Small intestine (tissue), 7 donors: ENCODE measurements around the gene CAMK2B. TPM values are rescaled to one million over a fixed set of nuclear protein-coding genes. Genes with fewer than 3 reads are reported as not detected.
"Not testable (repeated sequence)": the region's sequence is repeated elsewhere in the genome, so short reads cannot be mapped to it uniquely, and the experiment has no call there.

Experiments used
- DNase-seq, 2 donors: peaks; one replicate each; pipeline versions ENCODE4 v3.0.0 to v3.0.0-alpha.2; 2013
- FAIRE-seq: peaks from 2 replicates; lab custom pipeline; 2012; peaks lifted over from hg19 to GRCh38; lab: Jason Lieb, UNC
- H3K27ac ChIP-seq, 3 donors: one replicate each; pipeline ENCODE4 v1.5.1; 2013; ENCODE audit warnings: low read length in 2 of 3, mild to moderate bottlenecking in 2 of 3, control low read depth in 1 of 3, inconsistent platforms in 1 of 3, low read depth in 1 of 3, moderate library complexity in 1 of 3
- H3K27me3 ChIP-seq, 3 donors: one replicate each; pipeline ENCODE4 v1.6.1; 2013; ENCODE audit warnings: low read length in 3 of 3, inconsistent platforms in 1 of 3; ENCODE audit not compliant: control insufficient read depth in 3 of 3, insufficient read depth in 3 of 3
- H3K36me3 ChIP-seq, 3 donors: one replicate each; pipeline ENCODE4 v1.6.1; 2013; ENCODE audit warnings: low read length in 3 of 3, inconsistent platforms in 1 of 3, low read depth in 1 of 3, mild to moderate bottlenecking in 1 of 3, moderate library complexity in 1 of 3; ENCODE audit not compliant: control insufficient read depth in 3 of 3, insufficient read depth in 2 of 3
- H3K4me1 ChIP-seq, 3 donors: one replicate each; pipeline ENCODE4 v1.6.1; 2013; ENCODE audit warnings: low read length in 2 of 3, inconsistent platforms in 1 of 3, low read depth in 1 of 3, mild to moderate bottlenecking in 1 of 3, moderate library complexity in 1 of 3; ENCODE audit not compliant: control insufficient read depth in 3 of 3, insufficient read depth in 2 of 3
- H3K4me3 ChIP-seq, 3 donors: one replicate each; pipeline ENCODE4 v1.5.1; 2013; ENCODE audit warnings: low read length in 3 of 3, control low read depth in 1 of 3, inconsistent platforms in 1 of 3, low read depth in 1 of 3, mild to moderate bottlenecking in 1 of 3, moderate library complexity in 1 of 3
- H3K9me3 ChIP-seq, 2 donors: one replicate each; pipeline ENCODE4 v1.6.1; 2013; ENCODE audit warnings: low read depth in 1 of 2, low read length in 1 of 2; ENCODE audit not compliant: control insufficient read depth in 2 of 2, insufficient read depth in 1 of 2
- WGBS, 3 donors: extraction: QIAGEN DNeasy Blood & Tissue Kit; methylation state at CpG; one replicate each; pipeline ENCODE4 v1.1.7; 2013; 5-methylcytosine and 5-hydroxymethylcytosine counted together
- polyA plus RNA-seq, 4 donors: library from polyadenylated mRNA; stranded (reverse) in 3 of 4; unstranded in 1 of 4; fragments of 200-250 nt in 3 of 4; fragments of 120-200 nt in 1 of 4; gene quantifications; one replicate each; pipeline versions ENCODE4 v1.2.1 to v1.2.3, GENCODE V29; 2013
- donor health status: healthy with polysubstance abuse.
- donor health status: control.
- donor health status: control.
- donor health status: Bipolar disorder and iron deficiency.
- donor health status: healthy.

The CAMK2B gene
- polyA plus RNA-seq, 4 donors, result 1.3 to 1.8 (median 1.5) TPM

- Histone ChIP-seq H3K4me1 (no peaks in the 10 kb centered on the region), H3K27ac (no peak overlapping the region), H3K36me3 (no peaks in the 10 kb centered on the region), H3K9me3 (peaks cover 0 to 7% of the 10 kb centered on the region in 2 donors), H3K27me3 (peaks cover 0 to 6% (median 6%) of the 10 kb centered on the region in 3 donors), H3K4me3 (no peak overlapping the region)
- WGBS, 3 donors, result 72 to 79% (median 77%) methylated on average over 16 of the region's 16 CpGs
- DNase-seq (no peak), FAIRE-seq (no peak)
Measured at GRCh38 chr7:44184206-44184872, 141.1 kb downstream of the CAMK2B start.

GRCh38 chr7:44183386-44183785 lies 142.0 kb downstream of the CAMK2B start:
- 21 to 33% (median 31%) methylated on average over 2 of the region's 2 CpGs for WGBS, 3 donors
- no peak for DNase-seq
- no peak for FAIRE-seq
- Histone ChIP-seq H3K36me3 (no peaks in the 10 kb centered on the region), H3K4me3 (no peak overlapping the region), H3K27ac (no peak overlapping the region), H3K4me1 (no peaks in the 10 kb centered on the region), H3K27me3 (peaks cover 0 to 6% (median 6%) of the 10 kb centered on the region in 3 donors), H3K9me3 (peaks cover 0 to 7% of the 10 kb centered on the region in 2 donors)

GRCh38 chr7:44182827-44183226 lies 142.6 kb downstream of the CAMK2B start:
- Histone ChIP-seq H3K27ac (no peak overlapping the region), H3K4me1 (no peaks in the 10 kb centered on the region), H3K36me3 (no peaks in the 10 kb centered on the region), H3K27me3 (peaks cover 0 to 6% (median 6%) of the 10 kb centered on the region in 3 donors), H3K4me3 (no peak overlapping the region), H3K9me3 (peaks cover 0 to 7% of the 10 kb centered on the region in 2 donors)
- no peak for DNase-seq
- FAIRE-seq, result no peak
- 77 to 80% (median 80%) methylated on average over 5 of the region's 5 CpGs for WGBS, 3 donors

- peaks cover 0 to 12% (median 8%) of the 10 kb centered on the region in 3 donors for H3K27me3 ChIP-seq
- 54 to 63% (median 57%) methylated on average over 3 of the region's 3 CpGs for WGBS, 3 donors
- H3K27ac ChIP-seq, result no peak overlapping the region
- H3K36me3 ChIP-seq, result no peaks in the 10 kb centered on the region
- no peak for FAIRE-seq
- no peak for DNase-seq
- H3K9me3 ChIP-seq, result peaks cover 0 to 7% of the 10 kb centered on the region in 2 donors
- H3K4me3 ChIP-seq, result no peak overlapping the region
- H3K4me1 ChIP-seq, result no peaks in the 10 kb centered on the region
Measured at GRCh38 chr7:44180631-44181030, 144.8 kb downstream of the CAMK2B start.

- peaks cover 0 to 17% (median 5%) of the 10 kb centered on the region in 3 donors for H3K27me3 ChIP-seq
- DNase-seq (no peak), FAIRE-seq (no peak)
- no peak overlapping the region for H3K4me3 ChIP-seq
- WGBS, 3 donors, result 67 to 75% (median 70%) methylated on average over 4 of the region's 4 CpGs
- no peaks in the 10 kb centered on the region for H3K4me1 ChIP-seq
- no peak overlapping the region for H3K27ac ChIP-seq
- H3K9me3 ChIP-seq, result peaks cover 0 to 1% of the 10 kb centered on the region in 2 donors
- no peaks in the 10 kb centered on the region for H3K36me3 ChIP-seq
Measured at GRCh38 chr7:44177570-44178131, 147.7 kb downstream of the CAMK2B start.

- FAIRE-seq (no peak), DNase-seq (no peak)
- no peak overlapping the region for H3K27ac ChIP-seq
- H3K9me3 ChIP-seq, result no peaks in the 10 kb centered on the region
- H3K4me3 ChIP-seq, result no peak overlapping the region
- peaks cover 0 to 13% (median 2%) of the 10 kb centered on the region in 3 donors for H3K27me3 ChIP-seq
- 55 to 72% (median 69%) methylated on average over 7 of the region's 7 CpGs for WGBS, 3 donors
- no peaks in the 10 kb centered on the region for H3K36me3 ChIP-seq
- no peaks in the 10 kb centered on the region for H3K4me1 ChIP-seq
Measured at GRCh38 chr7:44176486-44176885, 148.9 kb downstream of the CAMK2B start.

GRCh38 chr7:44175730-44176129 lies 149.7 kb downstream of the CAMK2B start:
- no peaks in the 10 kb centered on the region for H3K4me1 ChIP-seq
- no peaks in the 10 kb centered on the region for H3K36me3 ChIP-seq

GRCh38 chr7:44174694-44174948 lies 150.8 kb downstream of the CAMK2B start:
- not testable (repeated sequence) for H3K9me3 ChIP-seq, FAIRE-seq, H3K27ac ChIP-seq, H3K36me3 ChIP-seq, H3K4me1 ChIP-seq, DNase-seq, H3K4me3 ChIP-seq
- peaks cover 0 to 10% (median 2%) of the 10 kb centered on the region in 3 donors for H3K27me3 ChIP-seq
- WGBS, 3 donors, result 61 to 74% (median 67%) methylated on average over 1 of the region's 1 CpG

More at GRCh38 chr7:44175730-44176129, 149.7 kb downstream of the CAMK2B start:
- FAIRE-seq, result no peak
- H3K27ac ChIP-seq, result no peak overlapping the region
- no peak for DNase-seq
- H3K9me3 ChIP-seq, result no peaks in the 10 kb centered on the region
- H3K27me3 ChIP-seq, result peaks cover 0 to 10% (median 2%) of the 10 kb centered on the region in 3 donors
- WGBS, 3 donors, result 69 to 82% (median 76%) methylated on average over 3 of the region's 3 CpGs
- H3K4me3 ChIP-seq, result no peak overlapping the region
